ENCODE data around the gene RSKR. TPM values are rescaled to one million over a fixed set of nuclear protein-coding genes. Genes with fewer than 3 reads are reported as not detected.
"Not testable (repeated sequence)": the region's sequence is repeated elsewhere in the genome, so short reads cannot be mapped to it uniquely, and the experiment has no call there.

The RSKR gene
- total and polyA plus RNA-seq, 10 donors: 2.1 to 30.9 (median 15.1) TPM

DNA sequence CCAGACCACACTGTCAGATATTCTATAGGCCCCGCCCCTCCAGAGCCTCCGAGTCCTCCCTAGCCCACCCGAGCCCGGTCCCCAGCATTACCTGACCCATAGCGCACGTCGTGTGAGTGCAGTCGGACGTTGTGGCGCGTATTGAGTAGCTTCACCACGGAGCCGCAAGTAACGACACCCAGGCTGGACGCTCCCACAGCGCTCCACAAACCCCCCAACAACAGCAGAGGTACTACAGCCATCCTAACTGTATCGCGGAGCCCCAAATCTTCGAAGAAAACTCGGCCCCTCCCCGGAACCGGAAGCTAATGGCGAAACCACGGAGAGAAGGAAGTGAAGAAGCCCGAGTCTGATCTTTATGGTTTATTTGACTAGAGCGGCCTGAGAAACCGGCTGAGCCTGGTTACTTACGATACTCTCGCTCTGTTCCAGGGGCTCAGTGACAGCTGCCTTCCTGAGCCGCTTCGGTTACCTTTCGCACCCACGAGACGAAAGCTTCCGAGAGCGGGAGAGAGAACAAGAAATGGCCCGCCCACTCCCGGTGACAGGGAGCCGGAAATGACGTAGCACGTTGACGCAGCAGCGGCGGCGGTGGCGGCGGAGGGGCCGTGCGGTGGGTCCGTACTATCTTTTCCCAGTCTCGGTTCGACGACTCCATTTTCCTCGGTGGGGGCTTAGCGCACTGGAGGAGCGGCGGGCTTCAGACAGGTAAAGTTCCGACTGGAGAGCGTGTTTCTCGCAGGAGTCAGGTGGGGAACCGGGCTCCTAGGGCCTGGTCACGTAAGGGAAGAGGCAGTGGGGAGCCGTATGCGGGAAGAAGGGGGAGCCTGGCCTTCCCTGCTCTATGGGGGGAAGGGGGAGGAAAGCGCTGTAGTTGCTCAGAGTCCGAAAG lies 47.9 kb upstream of the RSKR start, which contains the start of the genes SDF2 and SUPT6H:
Gene SDF2, minus strand, starts transcription at position 272 of the 892 bp plus-strand sequence. Its CDS starts 30 bp downstream, at position 242.
Gene SUPT6H, plus strand, starts transcription at position 571 of the 892 bp plus-strand sequence. CDS start 11,197 bp downstream, outside the sequence.
- 0 to 1% (median 0%) methylated on average over 40 to 66 of the region's 66 CpGs for WGBS, 5 donors
- peaks cover 35 to 79% (median 59%) of the 10 kb centered on the region in 6 donors for H3K4me1 ChIP-seq
- intact Hi-C loops (cut with DNase I; ENCODE audit: low total_unique reads): no loop called here

DNA sequence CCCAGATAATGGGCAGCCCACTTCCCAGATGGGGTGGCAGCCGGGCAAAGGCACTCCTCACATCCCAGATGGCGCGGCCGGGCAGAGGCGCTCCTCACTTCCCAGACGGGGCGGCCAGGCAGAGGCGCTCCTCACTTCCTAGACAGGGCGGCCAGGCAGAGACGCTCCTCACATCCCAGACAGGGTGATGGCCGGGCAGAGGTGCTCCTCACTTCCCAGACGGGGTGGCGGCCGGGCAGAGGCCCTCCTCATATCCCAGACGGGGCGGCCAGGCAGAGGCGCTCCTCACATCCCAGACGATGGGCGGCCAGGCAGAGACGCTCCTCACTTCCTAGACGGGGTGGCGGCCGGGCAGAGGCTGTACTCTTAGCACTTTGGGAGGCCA lies 45.5 kb upstream of the RSKR start:
- H3K9me3 ChIP-seq; H3K4me3 ChIP-seq; H3K27me3 ChIP-seq (replicated peaks in 1 of 7); H3K27ac ChIP-seq; DNase-seq; intact Hi-C loops (cut with DNase I; ENCODE audit: low total_unique reads): not testable (repeated sequence)
- peaks cover 0 to 66% (median 39%) of the 10 kb centered on the region in 6 donors for H3K36me3 ChIP-seq
- WGBS, 5 donors: 96 to 100% (median 98%) methylated on average over 3 to 23 of the region's 23 CpGs
- H3K4me1 ChIP-seq: peaks cover 31 to 70% (median 39%) of the 10 kb centered on the region in 6 donors

More for the DNA sequence above, 47.9 kb upstream of the RSKR start, which contains the start of the genes SDF2 and SUPT6H:
- Histone ChIP-seq H3K27me3 (replicated peaks in 1 of 7) (no peaks in the 10 kb centered on the region), H3K27ac (peak within 1 kb of the TSS; percentile 94 to 99 (median 98)), H3K9me3 (peaks cover 0 to 3% (median 0%) of the 10 kb centered on the region in 8 donors), H3K4me3 (peak within 1 kb of the TSS; percentile 51 to 86 (median 68)), H3K36me3 (peaks cover 0 to 65% (median 30%) of the 10 kb centered on the region in 6 donors)
- peak; percentile 96 for DNase-seq
- peak; percentile 98 for TF ChIP-seq POLR2AphosphoS5 (IDR thresholded peaks at IDR 0.05)
- TF ChIP-seq CTCF (IDR thresholded peaks at IDR 0.05 in 8 of 11, conservative IDR thresholded peaks at IDR 0.05 in 3 of 11): peak in 1 of 11 experiments; percentile 8
- peak; percentile 52 to 72 (median 53) for TF ChIP-seq POLR2A (IDR thresholded peaks at IDR 0.05)

DNA sequence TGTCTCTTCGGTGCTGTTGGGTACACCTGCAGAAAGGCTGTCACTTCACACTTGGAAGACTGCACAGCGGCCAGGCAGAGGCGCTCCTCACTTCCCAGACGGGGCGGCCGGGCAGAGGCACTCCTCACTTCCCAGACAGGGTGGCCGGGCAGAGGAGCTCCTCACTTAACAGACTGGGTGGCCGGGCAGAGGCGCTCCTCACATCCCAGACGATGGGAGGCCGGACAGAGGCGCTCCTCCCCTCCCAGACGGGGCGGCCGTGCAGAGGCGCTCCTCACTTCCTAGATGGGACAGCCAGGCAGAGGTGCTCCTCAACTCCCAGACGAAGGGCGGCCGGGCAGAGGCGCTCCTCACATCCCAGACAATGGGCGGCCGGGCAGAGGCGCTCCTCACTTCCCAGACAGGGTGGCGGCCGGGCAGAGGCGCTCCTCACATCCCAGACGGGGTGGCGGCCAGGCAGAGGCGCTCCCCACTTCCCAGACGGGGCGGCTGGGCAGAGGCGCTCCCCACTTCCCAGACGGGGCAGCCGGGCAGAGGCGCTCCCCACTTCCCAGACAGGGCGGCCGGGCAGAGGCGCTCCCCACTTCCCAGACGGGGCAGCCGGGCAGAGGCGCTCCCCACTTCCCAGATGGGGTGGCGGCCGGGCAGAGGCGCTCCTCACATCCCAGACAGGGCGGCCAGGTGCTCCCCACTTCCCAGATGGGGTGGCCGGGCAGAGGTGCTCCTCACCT lies 44.9 kb upstream of the RSKR start:
- H3K9me3 ChIP-seq; H3K4me3 ChIP-seq; H3K27ac ChIP-seq; intact Hi-C loops (cut with DNase I; ENCODE audit: low total_unique reads); DNase-seq; H3K27me3 ChIP-seq (replicated peaks in 1 of 7): not testable (repeated sequence)
- WGBS, 5 donors: 93 to 98% (median 97%) methylated on average over 20 to 46 of the region's 46 CpGs
- H3K36me3 ChIP-seq: peaks cover 0 to 66% (median 43%) of the 10 kb centered on the region in 6 donors
- H3K4me1 ChIP-seq: peaks cover 25 to 64% (median 33%) of the 10 kb centered on the region in 6 donors

DNA sequence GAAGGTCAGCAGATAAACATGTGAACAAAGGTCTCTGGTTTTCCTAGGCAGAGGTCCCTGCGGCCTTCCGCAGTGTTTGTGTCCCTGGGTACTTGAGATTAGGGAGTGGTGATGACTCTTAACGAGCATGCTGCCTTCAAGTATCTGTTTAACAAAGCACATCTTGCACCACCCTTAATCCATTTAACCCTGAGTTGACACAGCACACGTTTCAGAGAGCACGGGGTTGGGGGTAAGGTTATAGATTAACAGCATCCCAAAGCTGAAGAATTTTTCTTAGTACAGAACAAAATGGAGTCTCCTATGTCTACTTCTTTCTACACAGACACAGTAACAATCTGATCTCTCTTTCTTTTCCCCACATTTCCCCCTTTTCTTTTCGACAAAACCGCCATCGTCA lies 44.4 kb upstream of the RSKR start:
- H3K4me3 ChIP-seq; H3K27ac ChIP-seq; intact Hi-C loops (cut with DNase I; ENCODE audit: low total_unique reads); H3K27me3 ChIP-seq (replicated peaks in 1 of 7); DNase-seq; H3K9me3 ChIP-seq: not testable (repeated sequence)
- 83 to 93% (median 90%) methylated on average over 5 to 8 of the region's 8 CpGs for WGBS, 5 donors
- H3K36me3 ChIP-seq: peaks cover 0 to 71% (median 46%) of the 10 kb centered on the region in 6 donors
- H3K4me1 ChIP-seq: peaks cover 20 to 59% (median 28%) of the 10 kb centered on the region in 6 donors

- Histone ChIP-seq H3K27me3 (replicated peaks in 1 of 7) (no peaks in the 10 kb centered on the region), H3K27ac (peak overlapping the region in 1 of 8 donors; percentile 18), H3K9me3 (peaks cover 0 to 3% (median 0%) of the 10 kb centered on the region in 8 donors), H3K4me1 (peaks cover 14 to 53% (median 22%) of the 10 kb centered on the region in 6 donors), H3K36me3 (peaks cover 0 to 77% (median 46%) of the 10 kb centered on the region in 6 donors), H3K4me3 (no peak overlapping the region)
- intact Hi-C loops (cut with DNase I; ENCODE audit: low total_unique reads): no loop called here
- DNase-seq: no peak
- TF ChIP-seq POLR2AphosphoS5 (IDR thresholded peaks at IDR 0.05) (no peak), CTCF (IDR thresholded peaks at IDR 0.05 in 8 of 11, conservative IDR thresholded peaks at IDR 0.05 in 3 of 11) (no peak), POLR2A (IDR thresholded peaks at IDR 0.05) (no peak)
- WGBS, 5 donors: 79 to 91% (median 82%) methylated on average over 5 of the region's 5 CpGs
Observed at GRCh38 chr17:28657756-28658155, 43.8 kb upstream of the RSKR start.

All from spleen (tissue), 11 donors.